ENCODE measurements around the gene OPCML.

DNA sequence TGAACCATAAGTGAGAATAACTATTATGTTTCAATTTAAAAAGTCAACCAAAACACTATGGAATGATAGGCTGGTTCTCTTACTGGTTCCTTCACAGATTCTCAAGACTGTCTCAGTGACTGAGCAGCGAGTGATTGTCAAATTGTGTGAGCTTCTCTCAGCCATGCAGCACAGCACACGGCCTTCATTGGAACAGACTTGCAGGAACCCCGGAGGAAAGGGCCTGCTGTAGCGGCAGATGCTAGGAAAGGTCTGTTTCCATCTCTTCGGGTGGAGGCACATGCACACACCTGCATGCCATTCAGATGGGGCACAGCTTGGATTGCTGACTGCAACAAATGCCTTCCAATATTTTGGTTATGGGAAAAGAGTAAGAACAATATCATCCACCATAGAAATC lies 741.8 kb downstream of the OPCML start:
- no peak for TF ChIP-seq CTCF (IDR thresholded peaks at IDR 0.05)
- no peak for TF ChIP-seq POLR2AphosphoS5 (IDR thresholded peaks at IDR 0.05)
- no peak for TF ChIP-seq POLR2A (IDR thresholded peaks at IDR 0.05)
- TF ChIP-seq EP300 (IDR thresholded peaks at IDR 0.05): no peak

Measured in suprapubic skin (tissue), 4 donors.